ENCODE results near the gene GIMAP8. TPM values are rescaled to one million over a fixed set of nuclear protein-coding genes. Genes with fewer than 3 reads are reported as not detected.

The GIMAP8 gene
- total RNA-seq, 2 experiments from 2014 or later: 2.9 to 3.8 TPM

GRCh38 chr7:150439967-150440366, 10.5 kb upstream of the GIMAP8 start:
- DNase-seq: peak in 2 of 14 experiments; percentile 29 to 40
- no peaks in the 10 kb centered on the region for H3K27me3 ChIP-seq (ENCODE audit: control insufficient read depth in 1 of 2, insufficient read depth in 2 of 2, low read length in 2 of 2)
- no peak overlapping the region for H3K4me3 ChIP-seq (ENCODE audit: low read length)
- no peaks in the 10 kb centered on the region for H3K36me3 ChIP-seq (ENCODE audit: insufficient read depth, low read length)
- ChIA-PET CTCF (interaction anchor here (1.4 to 1.7 kb wide), 2 partner anchors 9 to 339 kb away, joined by 4 to 5 read pairs; no protein-coding TSS in a partner anchor), POLR2A (interaction anchor here (1.0 kb wide), 1 partner anchor 72 kb away, joined by 4 read pairs; the partner anchor contains the start of gene REPIN1)
- Mint-ChIP-seq H3K4me3 (no peak overlapping the region), H3K36me3 (ENCODE audit: low read depth) (no peaks in the 10 kb centered on the region), H3K9me3 (peaks cover 6% of the 10 kb centered on the region), H3K4me1 (ENCODE audit: low read depth) (peaks cover 10% of the 10 kb centered on the region), H3K27me3 (no peaks in the 10 kb centered on the region), H3K27ac (no peak overlapping the region)
- TF ChIP-seq, protein P1, sequence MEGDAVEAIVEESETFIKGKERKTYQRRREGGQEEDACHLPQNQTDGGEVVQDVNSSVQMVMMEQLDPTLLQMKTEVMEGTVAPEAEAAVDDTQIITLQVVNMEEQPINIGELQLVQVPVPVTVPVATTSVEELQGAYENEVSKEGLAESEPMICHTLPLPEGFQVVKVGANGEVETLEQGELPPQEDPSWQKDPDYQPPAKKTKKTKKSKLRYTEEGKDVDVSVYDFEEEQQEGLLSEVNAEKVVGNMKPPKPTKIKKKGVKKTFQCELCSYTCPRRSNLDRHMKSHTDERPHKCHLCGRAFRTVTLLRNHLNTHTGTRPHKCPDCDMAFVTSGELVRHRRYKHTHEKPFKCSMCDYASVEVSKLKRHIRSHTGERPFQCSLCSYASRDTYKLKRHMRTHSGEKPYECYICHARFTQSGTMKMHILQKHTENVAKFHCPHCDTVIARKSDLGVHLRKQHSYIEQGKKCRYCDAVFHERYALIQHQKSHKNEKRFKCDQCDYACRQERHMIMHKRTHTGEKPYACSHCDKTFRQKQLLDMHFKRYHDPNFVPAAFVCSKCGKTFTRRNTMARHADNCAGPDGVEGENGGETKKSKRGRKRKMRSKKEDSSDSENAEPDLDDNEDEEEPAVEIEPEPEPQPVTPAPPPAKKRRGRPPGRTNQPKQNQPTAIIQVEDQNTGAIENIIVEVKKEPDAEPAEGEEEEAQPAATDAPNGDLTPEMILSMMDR (IDR thresholded peaks at IDR 0.05): no peak
- peaks cover 12 to 20% of the 10 kb centered on the region in 2 experiments for H3K9me3 ChIP-seq (ENCODE audit: control insufficient read depth in 1 of 2, insufficient read depth in 1 of 2, low read length in 2 of 2)
- intact Hi-C loops (cut with DNase I, micrococcal nuclease): loop anchor here in 1 of 2 experiments (10.0 kb wide), 1 partner anchor 435 kb away; no protein-coding TSS in a partner anchor
- H3K4me1 ChIP-seq (ENCODE audit: insufficient read depth, low read length): peaks cover 1% of the 10 kb centered on the region
- no peak for ATAC-seq (ENCODE audit: poor library complexity)
- H3K27ac ChIP-seq (ENCODE audit: low read depth in 1 of 2, low read length in 2 of 2): no peak overlapping the region

DNA sequence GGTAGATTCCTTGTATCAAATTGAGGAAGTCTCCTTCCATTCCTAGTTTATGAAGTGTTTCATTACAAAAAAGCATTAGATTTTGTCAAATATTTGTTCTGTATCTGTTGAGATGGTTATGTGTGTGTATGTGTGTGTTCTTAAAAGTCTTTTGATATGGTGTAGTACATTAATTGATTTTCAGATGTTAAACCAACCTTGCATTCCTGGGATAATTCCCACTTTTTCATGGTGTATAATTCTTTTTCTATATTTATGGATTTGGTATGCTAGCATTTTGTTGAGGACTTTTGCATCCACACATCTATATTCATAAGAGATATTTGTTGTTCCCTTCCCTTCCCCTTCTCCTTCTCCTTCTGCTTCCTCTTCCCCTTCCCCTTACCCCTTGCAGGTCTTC, 8.9 kb upstream of the GIMAP8 start:
- TF ChIP-seq, protein P1 (IDR thresholded peaks at IDR 0.05): no peak

DNA sequence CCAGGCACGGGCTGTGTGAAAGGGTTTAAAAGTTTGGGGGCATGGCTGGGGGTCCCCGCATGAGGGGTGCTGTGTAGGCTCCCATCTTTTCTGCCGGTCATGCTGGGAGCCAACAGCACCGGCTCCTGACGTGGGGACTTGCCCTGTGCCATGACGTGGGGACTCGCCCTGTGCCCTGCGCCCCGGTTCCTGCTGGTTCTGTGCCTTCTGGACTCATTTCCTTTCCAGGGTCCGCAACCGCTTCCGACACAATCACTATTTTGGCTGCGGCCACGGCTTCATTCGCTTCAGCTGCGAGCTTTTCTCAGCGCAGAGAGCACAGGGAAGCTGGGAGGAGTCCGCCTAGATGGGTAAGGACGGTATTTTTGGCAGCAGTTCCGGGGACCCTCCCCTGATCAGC, 7.6 kb upstream of the GIMAP8 start:
- Mint-ChIP-seq H3K4me3 (no peak overlapping the region), H3K27me3 (no peaks in the 10 kb centered on the region), H3K27ac (no peak overlapping the region), H3K4me1 (ENCODE audit: low read depth) (peaks cover 23% of the 10 kb centered on the region), H3K36me3 (ENCODE audit: low read depth) (no peaks in the 10 kb centered on the region), H3K9me3 (peaks cover 6% of the 10 kb centered on the region)
- POLR2A ChIA-PET: interaction anchor here (0.6 kb wide), 1 partner anchor 434 kb away, joined by 4 read pairs; no protein-coding TSS in a partner anchor
- H3K36me3 ChIP-seq (ENCODE audit: insufficient read depth, low read length): no peaks in the 10 kb centered on the region
- TF ChIP-seq, protein P1 (IDR thresholded peaks at IDR 0.05): no peak
- peaks cover 26% of the 10 kb centered on the region for H3K4me1 ChIP-seq (ENCODE audit: insufficient read depth, low read length)
- H3K4me3 ChIP-seq (ENCODE audit: low read length): no peak overlapping the region
- peaks cover 12 to 16% of the 10 kb centered on the region in 2 experiments for H3K9me3 ChIP-seq (ENCODE audit: control insufficient read depth in 1 of 2, insufficient read depth in 1 of 2, low read length in 2 of 2)
- H3K27ac ChIP-seq (ENCODE audit: low read depth in 1 of 2, low read length in 2 of 2): no peak overlapping the region
- CTCF ChIA-PET: no interaction called here
- intact Hi-C loops (cut with DNase I, micrococcal nuclease): loop anchor here in 1 of 2 experiments (10.0 kb wide), 1 partner anchor 432 kb away; no protein-coding TSS in a partner anchor
- H3K27me3 ChIP-seq (ENCODE audit: control insufficient read depth in 1 of 2, insufficient read depth in 2 of 2, low read length in 2 of 2): no peaks in the 10 kb centered on the region
- no peak for ATAC-seq (ENCODE audit: poor library complexity)
- no peak for DNase-seq

More for the DNA sequence above, 8.9 kb upstream of the GIMAP8 start:
- Mint-ChIP-seq H3K4me1 (ENCODE audit: low read depth) (peaks cover 15% of the 10 kb centered on the region), H3K27me3 (no peaks in the 10 kb centered on the region), H3K27ac (no peak overlapping the region), H3K9me3 (peaks cover 6% of the 10 kb centered on the region), H3K36me3 (ENCODE audit: low read depth) (no peaks in the 10 kb centered on the region), H3K4me3 (no peak overlapping the region)
- H3K4me1 ChIP-seq (ENCODE audit: insufficient read depth, low read length): peaks cover 14% of the 10 kb centered on the region
- H3K27me3 ChIP-seq (ENCODE audit: control insufficient read depth in 1 of 2, insufficient read depth in 2 of 2, low read length in 2 of 2): no peaks in the 10 kb centered on the region
- ATAC-seq (ENCODE audit: poor library complexity) (no peak), DNase-seq (no peak)
- no peak overlapping the region for H3K27ac ChIP-seq (ENCODE audit: low read depth in 1 of 2, low read length in 2 of 2)
- no peaks in the 10 kb centered on the region for H3K36me3 ChIP-seq (ENCODE audit: insufficient read depth, low read length)
- intact Hi-C loops (cut with DNase I, micrococcal nuclease): loop anchor here in 1 of 2 experiments (10.0 kb wide), 1 partner anchor 433 kb away; no protein-coding TSS in a partner anchor
- no peak overlapping the region for H3K4me3 ChIP-seq (ENCODE audit: low read length)
- peaks cover 12 to 16% of the 10 kb centered on the region in 2 experiments for H3K9me3 ChIP-seq (ENCODE audit: control insufficient read depth in 1 of 2, insufficient read depth in 1 of 2, low read length in 2 of 2)
- ChIA-PET POLR2A (no interaction called here), CTCF (no interaction called here)

All from CD4-positive, alpha-beta T cell (primary cell).